GM18867 (cell line): ENCODE measurements around the gene OSBPL10.
A peak's percentile ranks its signal among the peaks of the same experiment; 100 is the strongest.

Experiments
- ATAC-seq: cut with Tn5 transposase; IDR thresholded peaks from one replicate; pipeline ENCODE4 v1.9.1; 2021; ENCODE audit warnings: mild to moderate bottlenecking, moderate library complexity; ENCODE audit not compliant: unreplicated experiment

Gene OSBPL10

DNA sequence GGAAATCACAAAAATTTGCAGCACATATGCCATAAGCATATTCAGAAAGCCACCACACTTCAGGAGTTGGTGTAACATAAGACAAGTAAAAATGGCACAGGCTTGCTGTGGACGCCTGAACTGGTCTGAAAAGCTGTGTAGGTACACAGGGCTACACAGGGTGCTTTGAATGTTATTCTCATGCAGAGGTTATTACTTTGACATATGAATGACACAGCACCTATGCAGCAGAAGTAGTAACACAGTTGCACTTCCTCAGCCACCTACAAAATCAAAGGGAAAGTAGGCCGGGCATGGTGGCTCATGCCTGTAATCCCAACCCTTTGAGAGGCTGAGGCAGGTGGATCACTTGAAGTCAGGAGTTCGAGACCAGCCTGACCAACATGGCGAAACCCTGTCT is 54.5 kb downstream of the OSBPL10 start:
- ATAC-seq = no peak

DNA sequence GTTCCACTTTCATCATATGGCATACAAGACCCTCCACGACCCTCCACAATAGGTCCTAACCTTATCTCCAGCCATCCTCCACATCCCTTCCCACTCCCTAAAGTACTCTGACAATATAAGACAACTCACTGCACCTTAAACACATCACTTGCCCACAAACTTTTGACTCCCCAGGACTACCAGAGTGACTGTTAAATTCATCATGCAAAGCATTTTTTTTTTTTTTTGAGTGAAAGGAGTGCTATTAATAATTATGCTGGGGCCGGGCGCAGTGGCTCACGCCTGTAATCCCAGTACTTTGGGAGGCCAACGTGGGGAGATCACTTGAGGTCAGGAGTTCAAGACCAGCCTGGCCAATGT is 55.8 kb downstream of the OSBPL10 start:
- ATAC-seq = no peak

DNA sequence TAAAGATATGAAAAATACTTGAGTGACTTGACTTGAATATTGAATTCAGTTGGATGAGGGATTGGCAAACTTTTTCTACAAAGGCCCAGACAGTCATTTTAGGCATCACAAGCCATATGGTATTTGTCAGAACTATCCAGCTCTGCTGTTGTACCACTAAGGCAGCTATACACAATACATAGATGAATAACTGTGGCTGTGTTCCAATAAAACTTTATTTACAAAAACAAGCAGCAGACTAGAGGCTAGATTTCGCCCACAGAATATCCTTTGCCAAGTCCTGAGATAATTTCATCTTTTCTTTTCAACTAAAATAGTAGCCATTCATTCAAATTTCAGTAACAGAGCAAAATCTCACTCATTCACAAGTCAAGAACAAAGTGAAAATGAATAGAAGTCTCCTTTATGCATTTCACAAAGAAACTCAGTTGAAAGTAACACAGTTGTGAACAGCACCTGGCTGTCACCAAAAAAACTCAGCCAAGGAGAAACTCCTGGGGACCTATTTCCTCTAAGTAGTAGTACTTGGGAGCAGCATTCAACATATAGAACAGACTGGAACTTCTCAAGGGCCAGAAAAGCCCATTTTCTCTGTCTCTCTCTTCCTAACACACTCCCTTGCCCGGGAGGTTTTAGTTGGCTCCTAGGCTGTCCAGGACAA is 56.3 kb downstream of the OSBPL10 start:
- ATAC-seq = no peak

DNA sequence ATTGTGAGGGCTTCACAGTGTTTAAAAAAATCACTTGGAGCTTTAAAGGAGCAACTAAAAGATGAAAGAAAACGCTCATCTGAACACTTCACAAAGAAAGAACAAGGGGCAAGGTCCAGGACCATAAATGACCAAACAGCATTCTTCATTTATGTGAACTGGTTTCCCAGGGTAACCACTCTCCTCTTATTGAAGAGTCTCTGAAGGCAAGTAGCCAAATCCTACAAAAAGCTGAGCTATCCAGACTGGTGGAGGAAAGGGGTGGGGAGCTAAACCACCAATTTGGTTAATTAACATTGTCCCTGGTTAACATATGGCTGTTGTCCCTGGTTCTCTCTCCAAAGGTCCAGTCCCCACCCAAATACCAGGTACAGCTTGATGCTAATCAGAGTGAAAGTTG is 58.1 kb downstream of the OSBPL10 start:
- ATAC-seq = no peak

DNA sequence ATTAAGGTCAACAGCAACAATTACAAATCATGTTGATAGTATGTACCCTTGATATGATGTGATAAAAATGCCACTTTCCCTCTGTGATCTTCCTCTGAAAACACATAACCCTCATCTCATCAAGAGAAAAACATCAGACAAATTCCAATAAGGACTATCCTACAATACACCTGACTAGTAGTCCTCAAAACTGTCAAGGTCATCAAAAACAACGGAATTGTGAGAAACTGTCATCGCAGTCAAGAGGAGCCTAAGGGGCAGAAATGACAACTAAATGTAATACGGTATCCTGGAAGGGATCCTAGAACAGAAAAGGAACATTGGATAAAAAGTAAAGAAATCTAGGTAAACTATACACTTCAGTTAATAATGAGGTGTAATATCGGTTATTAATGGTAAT is 59.2 kb downstream of the OSBPL10 start:
- no peak for ATAC-seq

DNA sequence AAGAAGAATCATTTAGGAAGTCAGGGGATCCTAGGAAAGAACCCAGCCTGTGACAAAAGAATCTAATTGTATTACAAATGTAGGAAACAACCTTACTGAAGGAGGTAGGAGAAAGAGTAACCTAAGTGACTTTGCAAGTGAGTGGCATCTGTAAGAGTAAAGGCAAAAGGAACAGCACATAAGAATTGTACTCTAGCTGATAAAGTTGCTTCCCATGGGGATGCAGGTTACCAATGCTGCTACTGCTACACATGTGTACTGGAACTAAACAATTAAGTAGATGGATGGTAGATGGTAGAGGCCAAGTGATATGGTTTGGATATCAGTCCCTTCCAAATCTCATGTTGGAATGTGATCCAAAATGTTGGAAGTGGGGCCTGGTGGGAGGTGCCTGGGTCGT is 60.8 kb downstream of the OSBPL10 start:
- no peak for ATAC-seq

DNA sequence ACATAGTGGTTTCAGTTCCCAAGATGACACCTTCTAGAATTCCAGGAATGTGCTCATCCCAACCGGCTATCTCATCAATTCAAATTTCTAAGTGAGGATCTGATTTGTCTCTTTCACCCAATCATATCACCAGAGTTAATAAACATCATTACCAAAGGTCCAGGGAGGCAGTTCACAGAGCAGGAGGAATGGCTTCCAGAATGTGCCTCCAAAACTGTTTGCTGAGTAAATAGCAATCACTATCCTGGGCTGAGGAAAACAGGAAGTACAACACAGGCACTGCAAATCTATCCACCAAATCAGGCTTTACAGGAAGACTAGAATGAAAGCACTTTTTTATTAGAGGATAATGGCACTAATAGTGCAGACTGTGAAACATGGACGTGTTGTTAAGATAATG is 61.5 kb downstream of the OSBPL10 start:
- ATAC-seq = no peak

DNA sequence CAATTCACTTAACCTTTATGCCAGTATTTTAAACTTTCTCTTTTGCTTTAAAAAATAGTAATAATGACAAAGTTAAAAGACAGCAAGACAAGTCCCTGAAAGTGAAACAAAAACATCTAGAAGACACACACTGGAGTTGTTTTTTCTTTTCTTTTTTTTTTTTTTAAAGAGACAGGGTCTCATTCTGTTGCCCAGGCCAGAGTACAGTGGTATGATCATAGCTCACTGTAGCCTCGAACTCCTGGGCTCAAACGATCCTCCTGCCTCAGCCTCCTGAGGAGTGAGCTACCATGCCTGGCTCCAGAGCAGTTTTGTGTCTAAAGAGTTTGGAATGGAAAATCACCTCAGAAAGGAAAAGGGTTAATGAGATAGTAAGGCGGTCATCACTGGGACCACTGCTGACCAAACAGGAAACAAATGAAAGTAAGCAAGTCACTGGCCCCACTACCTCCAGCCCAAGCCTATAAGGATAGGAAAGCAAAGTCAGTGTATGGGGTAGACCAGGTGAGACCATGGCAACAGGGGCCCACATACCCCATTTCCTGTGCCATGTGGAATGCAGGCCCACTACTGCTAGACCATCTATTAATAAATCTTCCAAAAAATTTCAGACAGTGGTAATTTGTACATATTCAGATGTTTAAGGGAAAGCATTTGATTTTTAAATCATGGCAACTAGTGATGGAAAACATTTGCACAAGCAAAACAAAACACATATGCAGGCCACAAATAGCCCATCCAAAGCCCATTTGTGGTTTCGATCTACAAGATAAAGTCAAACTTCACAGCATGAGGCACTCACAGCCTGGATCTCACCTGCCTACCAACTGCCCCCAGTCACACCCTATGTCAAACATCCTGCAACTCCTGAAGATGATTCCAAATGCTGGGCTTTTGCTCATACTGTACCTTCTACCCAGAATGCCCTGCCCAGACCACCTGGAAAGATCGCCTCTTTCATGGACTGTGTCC is 62.6 kb downstream of the OSBPL10 start:
- ATAC-seq = peak; percentile 72

DNA sequence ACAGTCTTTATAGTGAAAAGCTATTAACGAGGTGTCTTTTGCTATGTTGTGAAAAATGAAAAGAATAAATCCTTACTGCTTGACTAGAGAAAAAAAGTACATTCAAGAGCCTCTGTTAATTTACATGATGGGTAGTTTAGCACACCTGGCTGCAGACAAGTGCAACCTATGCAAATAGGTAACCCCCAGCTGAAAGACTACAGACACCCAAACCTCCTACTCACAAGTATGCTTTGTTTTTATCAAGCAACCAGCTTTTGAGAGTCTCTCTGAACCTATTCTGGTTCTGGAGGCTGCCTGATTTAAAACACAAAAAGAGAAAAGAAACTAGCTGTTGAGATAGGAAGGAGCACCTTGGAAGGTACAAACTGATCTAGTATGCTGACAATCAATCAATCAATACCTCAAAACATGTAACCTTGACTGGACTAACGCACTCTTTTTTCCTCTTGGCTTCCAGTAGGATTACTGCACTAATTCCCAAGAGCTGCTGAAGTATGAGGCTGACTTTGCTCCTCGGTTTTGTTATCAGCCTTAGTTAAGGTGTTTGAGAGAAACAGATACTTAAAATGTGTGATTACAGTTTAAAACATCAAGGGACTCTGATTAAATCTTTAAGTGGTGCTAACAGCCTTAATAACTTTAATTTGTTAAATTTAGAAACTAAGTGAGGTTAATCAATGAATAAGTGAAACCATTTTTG is 63.6 kb downstream of the OSBPL10 start:
- peak; percentile 89 for ATAC-seq

DNA sequence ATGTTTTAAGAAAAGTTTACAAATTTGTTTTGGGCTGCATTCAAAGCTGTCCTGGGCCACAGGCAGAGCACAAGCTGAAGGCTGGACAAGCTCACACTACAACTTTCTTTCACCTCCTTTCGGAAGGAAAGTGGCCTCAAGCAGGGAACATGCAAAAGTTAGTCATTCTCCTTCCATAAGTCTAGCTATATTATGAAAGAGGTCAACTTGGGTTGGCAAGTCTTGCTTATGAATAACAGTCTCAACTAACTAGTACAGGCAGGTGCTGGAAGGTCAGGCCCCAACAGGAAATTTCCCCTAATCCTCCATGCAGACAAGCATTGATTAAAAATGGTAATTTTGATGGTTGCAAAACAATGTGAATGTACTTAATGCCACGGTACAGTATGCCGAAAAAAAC is 69.4 kb downstream of the OSBPL10 start:
- ATAC-seq = no peak

DNA sequence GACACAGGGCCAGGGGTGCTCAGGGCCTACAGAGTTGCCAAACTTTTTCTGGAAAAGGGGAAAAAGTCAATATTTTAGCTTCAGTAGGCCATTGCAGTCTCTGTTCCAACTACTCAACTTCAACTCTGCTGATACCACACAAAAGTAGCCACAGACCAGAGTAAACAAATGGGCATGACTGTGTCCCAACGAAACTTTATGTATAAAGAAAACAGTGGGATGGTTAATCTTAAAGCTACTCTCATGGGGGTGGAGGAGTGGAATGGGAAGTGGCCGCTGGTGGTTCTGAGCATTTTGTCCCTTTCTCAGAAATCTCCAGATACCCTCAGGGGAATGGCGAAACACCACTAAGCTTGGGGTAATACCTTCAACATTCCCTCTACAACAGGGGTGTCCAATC is 69.9 kb downstream of the OSBPL10 start:
- ATAC-seq = no peak

DNA sequence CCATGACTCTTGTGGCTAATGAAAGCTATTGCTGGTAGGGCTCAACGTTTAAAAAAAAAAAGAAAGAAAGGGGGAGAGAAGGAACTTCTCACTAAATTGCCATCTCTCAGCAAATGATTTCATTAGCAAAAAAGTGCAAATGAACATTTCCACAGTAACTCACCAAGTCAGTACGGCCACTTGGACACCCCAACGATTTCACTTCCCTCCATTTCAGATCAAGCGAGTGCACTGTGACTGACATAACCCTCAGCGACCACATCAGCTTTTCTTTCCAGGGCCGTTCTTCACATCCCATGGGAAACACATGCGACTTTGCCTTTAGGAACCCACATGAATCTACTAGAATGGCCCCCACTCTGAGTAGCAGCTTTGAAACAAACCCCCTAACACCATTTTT is 71.6 kb downstream of the OSBPL10 start:
- no peak for ATAC-seq

DNA sequence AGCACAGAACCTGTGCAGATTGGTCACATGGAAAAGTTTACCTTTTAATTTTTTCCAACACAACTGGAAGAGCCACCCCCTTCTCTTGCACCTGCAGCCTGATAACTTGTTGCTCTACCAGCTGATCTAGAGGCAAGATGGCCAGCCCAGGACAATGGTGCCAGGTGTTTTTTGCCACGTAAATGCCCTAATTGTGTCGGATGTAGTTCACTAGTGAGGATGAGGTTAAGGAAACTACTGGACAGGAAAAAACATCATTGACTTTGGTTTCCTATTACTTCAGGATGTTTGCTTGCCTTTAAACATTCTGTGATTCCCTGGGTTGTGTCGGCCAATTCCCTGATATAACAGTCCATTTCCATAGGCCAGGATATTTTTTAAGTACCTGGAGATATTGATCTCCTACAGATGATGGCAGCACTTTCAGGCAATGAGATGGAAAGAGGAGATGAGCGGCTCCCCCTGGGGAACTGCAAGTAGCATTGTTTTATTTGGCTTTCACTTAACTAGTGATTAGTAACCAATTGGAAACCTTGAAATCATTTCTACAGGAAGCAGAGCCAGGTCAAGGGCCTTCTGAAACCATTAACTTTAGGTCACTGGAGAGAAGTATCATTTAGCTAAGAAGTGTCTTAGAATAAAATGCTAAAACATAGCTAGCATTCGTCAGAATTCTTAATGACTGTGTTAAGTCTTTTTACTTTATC is 72.5 kb downstream of the OSBPL10 start:
- peak; percentile 50 for ATAC-seq

DNA sequence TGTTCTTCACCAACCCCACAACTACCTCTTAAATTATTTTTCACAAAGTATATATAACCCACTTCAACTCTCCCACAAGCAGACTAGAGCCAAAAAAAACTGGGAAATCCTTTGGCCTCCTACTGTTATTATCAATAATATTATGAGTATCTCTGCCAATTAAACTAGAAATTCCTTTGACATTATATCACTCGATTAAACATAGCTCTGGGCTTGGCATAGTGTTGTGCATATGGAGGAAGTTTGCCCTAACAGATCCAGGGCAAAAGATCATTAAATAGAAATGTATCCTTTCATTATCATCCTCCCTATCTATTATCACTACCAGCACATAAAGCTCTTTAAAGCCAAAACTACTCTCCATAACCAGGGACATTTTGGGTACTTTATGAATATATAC is 74.9 kb downstream of the OSBPL10 start:
- ATAC-seq = no peak

DNA sequence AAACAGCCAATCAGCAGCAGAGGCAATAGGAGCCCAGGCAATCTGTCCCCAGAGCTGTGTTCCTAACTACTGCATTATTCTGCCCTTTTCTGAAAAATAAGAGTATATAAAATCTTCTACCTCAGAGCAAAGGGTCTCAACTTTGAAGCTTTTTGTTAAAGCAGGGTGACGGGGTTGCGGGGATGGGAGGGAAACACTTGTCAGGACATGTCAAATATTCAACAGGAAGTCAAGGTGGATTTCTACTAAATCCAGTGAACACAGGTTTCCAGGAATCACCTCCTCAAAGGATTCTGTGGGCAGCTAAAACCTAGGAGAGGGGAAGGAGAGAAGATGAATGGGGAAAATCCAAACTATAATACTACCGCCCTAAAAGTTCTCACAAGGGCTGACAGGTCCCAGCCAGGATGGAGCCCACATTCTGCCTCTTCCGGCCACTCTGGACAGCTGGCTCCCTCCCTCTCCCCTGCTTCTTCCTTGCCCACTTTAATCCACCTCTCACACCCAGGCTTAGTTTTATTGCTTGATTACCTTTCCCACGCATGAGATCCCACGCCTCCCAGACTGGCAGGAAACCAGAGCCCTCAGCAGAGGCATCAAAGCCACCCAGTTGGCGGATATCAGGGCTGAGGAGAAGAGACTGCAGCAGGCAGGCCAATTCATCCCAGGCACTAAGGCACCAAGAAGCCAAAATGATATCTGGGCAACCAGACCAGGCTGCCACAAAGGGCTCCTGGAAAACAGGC is 77.2 kb downstream of the OSBPL10 start:
- no peak for ATAC-seq

DNA sequence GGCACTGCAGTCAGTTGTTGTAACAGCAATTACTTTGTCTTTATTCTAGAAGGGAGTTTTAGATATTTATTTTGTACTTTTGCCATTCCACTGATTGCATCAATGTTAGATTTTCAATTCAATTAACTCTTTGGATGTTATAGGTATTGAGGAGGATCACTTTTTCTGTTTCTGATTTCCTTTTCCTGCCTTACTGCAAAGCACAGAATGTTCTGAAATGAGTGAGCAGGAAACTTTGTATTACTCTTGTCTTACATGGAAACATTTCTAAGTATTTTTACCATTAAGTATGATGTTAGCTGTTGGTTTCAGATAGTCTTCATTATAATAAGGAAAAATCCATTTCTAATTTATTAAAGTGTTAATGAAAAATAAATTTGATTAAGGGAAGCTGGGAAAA is 80.5 kb downstream of the OSBPL10 start:
- ATAC-seq = no peak

DNA sequence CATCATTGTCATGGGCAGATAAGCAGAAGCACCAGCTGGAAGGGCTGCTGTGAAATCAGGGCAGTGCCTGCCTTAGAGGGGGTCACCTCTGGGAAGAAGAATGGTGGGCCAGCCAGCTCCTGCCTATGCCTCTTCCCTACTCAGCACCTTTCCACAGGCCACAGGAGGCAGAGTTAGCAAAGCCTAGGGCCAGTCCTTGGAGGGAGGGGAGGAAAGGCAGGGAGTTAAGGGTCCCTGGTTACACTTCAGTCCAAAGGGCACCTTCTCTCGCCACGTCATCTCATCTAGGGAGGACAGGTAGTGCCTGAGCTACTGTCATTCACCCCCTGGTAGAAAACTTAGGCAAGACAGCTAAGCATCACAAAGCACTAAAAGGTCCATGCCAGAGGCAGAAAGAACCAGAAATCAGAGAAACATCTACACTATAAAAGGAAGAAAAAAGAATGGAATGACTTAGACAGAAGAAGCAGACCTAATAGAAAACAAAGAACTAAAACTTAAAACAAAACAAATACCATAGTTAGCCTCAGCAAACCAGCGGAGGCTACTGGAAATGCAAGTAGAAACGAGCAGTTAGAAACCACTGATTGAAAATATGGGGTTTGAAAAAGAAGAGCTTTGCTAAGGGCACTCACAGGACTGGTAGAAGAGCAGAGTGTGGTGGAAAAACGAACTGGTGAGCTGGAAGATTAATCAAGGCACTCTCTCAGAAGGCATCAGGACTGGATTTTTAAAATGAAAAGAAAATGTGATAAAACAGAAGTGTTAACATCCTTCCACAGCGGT is 84.2 kb downstream of the OSBPL10 start:
- ATAC-seq = no peak

DNA sequence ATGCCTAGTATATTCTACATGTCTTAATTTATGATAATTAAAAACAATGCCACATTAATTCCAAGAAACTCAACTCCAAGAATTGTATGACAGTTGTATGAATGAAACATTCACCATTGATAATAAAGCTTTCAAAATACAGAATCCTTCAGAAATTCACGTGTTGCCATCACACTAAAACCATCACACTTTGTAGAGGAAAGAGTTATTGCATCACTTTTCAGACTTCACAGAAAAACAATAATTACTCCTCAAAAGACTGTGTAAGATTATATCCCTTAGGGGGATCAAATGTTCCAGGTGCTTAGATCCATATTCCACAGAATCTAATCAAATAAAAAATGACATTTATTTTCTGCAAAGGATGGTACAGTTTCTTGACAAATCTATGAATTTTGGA is 85.0 kb downstream of the OSBPL10 start:
- ATAC-seq = no peak

DNA sequence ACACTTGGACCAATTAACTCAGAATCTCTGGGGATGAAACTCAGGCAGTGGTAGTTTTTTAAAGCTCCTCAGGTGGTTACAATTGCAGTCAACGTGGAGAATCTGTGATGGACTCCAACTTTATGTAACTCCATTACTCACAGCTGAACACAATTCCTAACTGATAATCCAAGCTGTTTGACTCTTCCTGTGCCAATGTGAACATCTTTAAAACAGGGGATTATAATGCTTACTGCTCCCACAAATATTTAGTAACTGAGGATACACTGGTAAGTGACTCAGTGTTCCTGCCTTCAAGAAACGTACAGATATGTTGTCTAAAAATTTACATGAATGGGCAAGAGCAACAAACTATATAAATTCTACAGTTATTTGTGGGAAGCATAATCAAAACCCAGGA is 85.6 kb downstream of the OSBPL10 start:
- ATAC-seq = no peak
